IMR-90 (cell line): Measurements from ENCODE around the gene PNPLA2. TPM values are rescaled to one million over a fixed set of nuclear protein-coding genes. Genes with fewer than 3 reads are reported as not detected.

Experiments used
- ATAC-seq: fragments of 200-7000 bp; cut with Tn5 transposase; 2 replicates; pipeline ENCODE4 v1.9.1; 2020; ENCODE audit warnings: low read depth, mild to moderate bottlenecking, moderate library complexity
- BruUV-seq: library from RNA; stranded (reverse); fragments of 400-500 nt; replicated peaks from 2 replicates; lab custom pipeline; 2021; lab: Mats Ljungman, UMichigan
- CTCF ChIA-PET: fragments of 300-600 bp; formaldehyde crosslinking; extraction: SDS; loops from one replicate; lab custom pipeline; 2021; ENCODE audit warnings: antibody characterized with exemption; lab: Yijun Ruan, JAX
- POLR2A ChIA-PET: fragments of 300-600 bp; sonication (Branson Sonifier 250); formaldehyde crosslinking; loops from one replicate; lab custom pipeline; 2022; ENCODE audit warnings: antibody characterized with exemption; ENCODE audit not compliant: unreplicated experiment; lab: Charles Lee
- DNase-seq: peaks from one replicate; pipeline ENCODE4 v3.0.0; 2013
- H2AFZ ChIP-seq: replicated peaks from 2 replicates; pipeline ENCODE3; 2013; ENCODE audit warnings: low read length, mild to moderate bottlenecking; ENCODE audit not compliant: poor library complexity
- H2AK5ac ChIP-seq: 2 replicates; pipeline ENCODE4 v1.6.1; 2013; ENCODE audit warnings: low read depth, low read length, inconsistent platforms
- H2AK9ac ChIP-seq: replicated peaks from 2 replicates; pipeline ENCODE3; 2013; ENCODE audit warnings: mild to moderate bottlenecking, low read depth, low read length, moderate library complexity; ENCODE audit not compliant: poor library complexity
- H2BK120ac ChIP-seq: 2 replicates; pipeline ENCODE4 v1.6.1; 2013; ENCODE audit warnings: low read depth, low read length, inconsistent platforms
- H2BK15ac ChIP-seq: 3 replicates; pipeline ENCODE4 v1.6.1; 2013; ENCODE audit warnings: low read depth, low read length, inconsistent platforms
- H2BK20ac ChIP-seq: 2 replicates; pipeline ENCODE4 v1.6.1; 2013; ENCODE audit warnings: low read depth, mild to moderate bottlenecking, inconsistent platforms, low read length, moderate library complexity
- H2BK5ac ChIP-seq: 2 replicates; pipeline ENCODE4 v1.6.1; 2013; ENCODE audit warnings: mild to moderate bottlenecking, low read depth, low read length, inconsistent platforms; ENCODE audit not compliant: poor library complexity, severe bottlenecking
- H3K14ac ChIP-seq: replicated peaks from 2 replicates; pipeline ENCODE4 v1.6.1; 2013; ENCODE audit warnings: low read depth, low read length, inconsistent platforms
- H3K18ac ChIP-seq: 2 replicates; pipeline ENCODE4 v1.6.1; 2013; ENCODE audit warnings: low read depth, low read length, control low read depth
- H3K23ac ChIP-seq: 2 replicates; pipeline ENCODE4 v1.6.1; 2013; ENCODE audit warnings: low read depth, low read length, inconsistent platforms
- H3K27ac ChIP-seq: 2 replicates; pipeline ENCODE4 v1.5.1; 2013; ENCODE audit warnings: mild to moderate bottlenecking, control low read depth, low read length; ENCODE audit not compliant: insufficient read depth
- H3K27me3 ChIP-seq: 2 replicates; pipeline ENCODE4 v1.6.1; 2013; ENCODE audit warnings: low read length; ENCODE audit not compliant: control insufficient read depth, insufficient read depth
- H3K36me3 ChIP-seq: 2 replicates; pipeline ENCODE4 v1.6.1; 2013; ENCODE audit warnings: low read length, mixed read lengths; ENCODE audit not compliant: control insufficient read depth, insufficient read depth
- H3K4ac ChIP-seq: 2 replicates; pipeline ENCODE4 v1.6.1; 2013; ENCODE audit warnings: low read depth, low read length, inconsistent platforms
- H3K4me1 ChIP-seq: 2 replicates; pipeline ENCODE4 v1.6.1; 2013; ENCODE audit warnings: low read length, mixed read lengths; ENCODE audit not compliant: control insufficient read depth, insufficient read depth
- H3K4me2 ChIP-seq: 2 replicates; pipeline ENCODE4 v1.6.1; 2013; ENCODE audit warnings: low read depth, mild to moderate bottlenecking, control low read depth, low read length, moderate library complexity
- H3K4me3 ChIP-seq: 2 replicates; pipeline ENCODE4 v1.5.1; 2013; ENCODE audit warnings: low read depth, mild to moderate bottlenecking, control low read depth, low read length, moderate library complexity; ENCODE audit not compliant: insufficient read depth
- H3K56ac ChIP-seq: 2 replicates; pipeline ENCODE4 v1.6.1; 2013; ENCODE audit warnings: low read length, inconsistent platforms; ENCODE audit not compliant: insufficient read depth; ENCODE audit errors: extremely low read depth
- H3K79me1 ChIP-seq, 2 experiments: 2 replicates each; pipeline ENCODE4 v1.6.1; 2013; ENCODE audit warnings: low read length in 2 of 2, inconsistent platforms in 1 of 2, low read depth in 1 of 2
- H3K9ac ChIP-seq: 2 replicates; pipeline ENCODE4 v1.6.1; 2013; ENCODE audit warnings: low read depth, low read length, control low read depth
- H3K9me1 ChIP-seq: 2 replicates; pipeline ENCODE4 v1.6.1; 2013; ENCODE audit warnings: low read length, inconsistent platforms; ENCODE audit not compliant: insufficient read depth
- H3K9me3 ChIP-seq: 2 replicates; pipeline ENCODE4 v1.6.1; 2013; ENCODE audit warnings: low read length; ENCODE audit not compliant: control insufficient read depth, insufficient read depth
- H4K20me1 ChIP-seq: 2 replicates; pipeline ENCODE4 v1.6.1; 2013; ENCODE audit warnings: low read length, inconsistent platforms; ENCODE audit not compliant: insufficient read depth
- H4K5ac ChIP-seq: 2 replicates; pipeline ENCODE4 v1.6.1; 2013; ENCODE audit warnings: mild to moderate bottlenecking, low read depth, low read length, control low read depth
- H4K8ac ChIP-seq, 2 experiments: 2 replicates each; pipeline ENCODE4 v1.6.1; 2013; ENCODE audit warnings: low read depth in 2 of 2, low read length in 2 of 2, control low read depth in 1 of 2, inconsistent platforms in 1 of 2
- H4K91ac ChIP-seq: 2 replicates; pipeline ENCODE4 v1.6.1; 2013; ENCODE audit warnings: low read depth, low read length, inconsistent platforms; ENCODE audit not compliant: insufficient read depth
- CEBPB ChIP-seq: IDR thresholded peaks from 2 replicates; pipeline ENCODE4 v1.6.1; 2012; ENCODE audit warnings: low read depth, low read length, improper control_type of control experiment
- CHD1 ChIP-seq: IDR thresholded peaks from 2 replicates; pipeline ENCODE4 v1.6.1; 2012; ENCODE audit warnings: low read depth, low read length, improper control_type of control experiment
- CTCF ChIP-seq: conservative IDR thresholded peaks from 2 replicates; pipeline ENCODE4 v1.5.1; 2012; ENCODE audit warnings: mild to moderate bottlenecking, low read depth, low read length, improper control_type of control experiment
- RCOR1 ChIP-seq: IDR thresholded peaks from 2 replicates; pipeline ENCODE4 v1.6.1; 2012; ENCODE audit warnings: mild to moderate bottlenecking, low read length, improper control_type of control experiment; ENCODE audit not compliant: insufficient replicate concordance
- WGBS, 2 experiments: methylation state at CpG; one replicate each; pipeline versions ENCODE4 v1.1.5 to v1.1.7; 2013; ENCODE audit warnings: missing lambda C conversion rate in 2 of 2; ENCODE audit not compliant: insufficient read length in 1 of 2; ENCODE audit errors: extremely low coverage in 2 of 2; 5-methylcytosine and 5-hydroxymethylcytosine counted together
- dilution Hi-C: fragments of 300-500 bp; cut with HindIII; formaldehyde crosslinking; loops from one replicate; pipeline ENCODE4 v1.14.3; 2018; ENCODE audit warnings: low sequenced_read_pairs; ENCODE audit not compliant: unreplicated experiment
- in situ Hi-C: fragments of 300-500 bp; cut with MboI; formaldehyde crosslinking; loops from 3 replicates; pipeline ENCODE4 v1.14.3; 2019; ENCODE audit warnings: low sequenced_read_pairs, inconsistent platforms, mixed read lengths
- intact Hi-C: fragments of 100-400 bp; cut with micrococcal nuclease; formaldehyde crosslinking; loops from 2 replicates; pipeline ENCODE4 v1.10.0; 2022
- polyA plus RNA-seq, 3 experiments: library from polyadenylated mRNA; depleted of rRNA; stranded (reverse); fragments of >200 nt; gene quantifications; 2 replicates each; pipeline ENCODE4 v1.2.3, GENCODE V29; 2012; ENCODE audit warnings: low replicate concordance in 1 of 3
- total RNA-seq: library from RNA; depleted of rRNA; stranded (reverse); fragments of >200 nt; gene quantifications from 2 replicates; pipeline ENCODE4 v1.2.3, GENCODE V29; 2012

The PNPLA2 gene
- total and polyA plus RNA-seq, 2 of the 4 experiments (the other 2 are of a cell fraction) = 7.0 to 94.3 TPM

GRCh38 chr11:838441-839279 lies 19.9 kb downstream of the PNPLA2 start:
- ChIA-PET POLR2A (interaction anchor here (1.8 kb wide), 1 partner anchor 20 kb away, joined by 5 read pairs; the partner anchor contains the start of gene PNPLA2), CTCF (no interaction called here)
- Histone ChIP-seq H3K18ac (no peak overlapping the region), H4K20me1 (peaks cover 85% of the 10 kb centered on the region), H3K27ac (peak overlapping the region; percentile 46), H3K4me1 (peaks cover 26% of the 10 kb centered on the region), H3K23ac (no peak overlapping the region), H3K9ac (no peak overlapping the region), H3K4me3 (no peak overlapping the region), H3K14ac (no peak overlapping the region), H3K79me1 (peaks cover 16 to 74% of the 10 kb centered on the region in 2 experiments; a peak in 3 of 4 replicates), H2BK5ac (no peak overlapping the region), H3K4me2 (no peak overlapping the region), H3K9me1 (peaks cover 24% of the 10 kb centered on the region), H3K56ac (no peak overlapping the region), H4K5ac (no peak overlapping the region), H2AK9ac (peak overlapping the region; percentile 4), H4K91ac (no peak overlapping the region), H2AK5ac (peak overlapping the region; percentile 31; the same call in 1 of the 2 replicates), H3K9me3 (no peaks in the 10 kb centered on the region), H2BK120ac (no peak overlapping the region), H2BK20ac (no peak overlapping the region), H3K36me3 (peaks cover 52% of the 10 kb centered on the region), H2AFZ (peak overlapping the region; percentile 57), H2BK15ac (no peak overlapping the region), H4K8ac (peak overlapping the region; percentile 40 to 51; a peak in 2 of 4 replicates), H3K27me3 (no peaks in the 10 kb centered on the region), H3K4ac (no peak overlapping the region)
- no peak for DNase-seq
- no peak for TF ChIP-seq RCOR1
- TF ChIP-seq CHD1 = no peak
- TF ChIP-seq CTCF = peak; percentile 13; the same call in 1 of the 2 replicates
- TF ChIP-seq CEBPB = no peak
- no peak for ATAC-seq
- WGBS, 2 experiments = 55% methylated on average over 10 of the region's 17 CpGs; no CpG with 5 or more reads in 1 of the 2 experiments
- dilution Hi-C loops (no loop called here), intact Hi-C loops (no loop called here), in situ Hi-C loops (no loop called here)
- BruUV-seq = no TSS peak
